ENCODE results near the gene ANO6. TPM values are rescaled to one million over a fixed set of nuclear protein-coding genes. Genes with fewer than 3 reads are reported as not detected.

Gene ANO6
- total RNA-seq, 1 donor from 2014 or later: 49.0 TPM

DNA sequence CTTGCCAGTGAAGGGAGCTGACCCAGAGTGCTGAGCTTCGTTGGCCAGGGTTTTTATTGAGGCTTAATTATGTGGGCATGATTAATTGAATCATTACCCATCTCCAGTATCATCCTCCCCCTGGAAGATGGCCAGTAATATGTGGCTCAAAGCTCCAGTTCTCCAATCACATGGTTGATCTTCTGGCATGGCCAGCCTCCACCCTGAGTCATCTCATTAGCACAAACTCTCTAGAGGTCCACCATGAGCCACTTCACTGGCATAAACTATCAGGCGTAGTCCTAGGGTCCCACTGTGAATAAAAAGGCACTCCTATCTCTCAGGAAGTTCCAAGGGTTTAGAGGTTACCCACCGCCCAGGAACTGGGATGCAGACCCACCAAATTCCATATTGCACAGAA lies 135.0 kb downstream of the ANO6 start:
- H3K4me1 ChIP-seq: no peaks in the 10 kb centered on the region
- H3K27ac ChIP-seq: no peak overlapping the region
- H3K4me2 ChIP-seq: no peak overlapping the region
- Mint-ChIP-seq H3K9me3 (peaks cover 2% of the 10 kb centered on the region), H3K36me3 (peaks cover 47% of the 10 kb centered on the region), H3K27me3 (ENCODE audit: insufficient read depth, low read depth) (no peaks in the 10 kb centered on the region), H3K4me1 (no peaks in the 10 kb centered on the region), H3K4me3 (no peak overlapping the region), H3K27ac (no peak overlapping the region)
- H3K9me3 ChIP-seq (ENCODE audit: low read depth): no peaks in the 10 kb centered on the region
- H3K79me2 ChIP-seq (ENCODE audit: low read depth): no peaks in the 10 kb centered on the region
- no peaks in the 10 kb centered on the region for H3F3A ChIP-seq (ENCODE audit: low read depth)
- H3K27me3 ChIP-seq: no peaks in the 10 kb centered on the region
- H3K9ac ChIP-seq: no peak overlapping the region
- no peak overlapping the region for H3K4me3 ChIP-seq
- H3K36me3 ChIP-seq: peaks cover 7% of the 10 kb centered on the region
- H4K20me1 ChIP-seq (ENCODE audit: low read depth): no peaks in the 10 kb centered on the region
- DNase-seq (ENCODE audit: low spot score): no peak
- TF ChIP-seq, protein P1, sequence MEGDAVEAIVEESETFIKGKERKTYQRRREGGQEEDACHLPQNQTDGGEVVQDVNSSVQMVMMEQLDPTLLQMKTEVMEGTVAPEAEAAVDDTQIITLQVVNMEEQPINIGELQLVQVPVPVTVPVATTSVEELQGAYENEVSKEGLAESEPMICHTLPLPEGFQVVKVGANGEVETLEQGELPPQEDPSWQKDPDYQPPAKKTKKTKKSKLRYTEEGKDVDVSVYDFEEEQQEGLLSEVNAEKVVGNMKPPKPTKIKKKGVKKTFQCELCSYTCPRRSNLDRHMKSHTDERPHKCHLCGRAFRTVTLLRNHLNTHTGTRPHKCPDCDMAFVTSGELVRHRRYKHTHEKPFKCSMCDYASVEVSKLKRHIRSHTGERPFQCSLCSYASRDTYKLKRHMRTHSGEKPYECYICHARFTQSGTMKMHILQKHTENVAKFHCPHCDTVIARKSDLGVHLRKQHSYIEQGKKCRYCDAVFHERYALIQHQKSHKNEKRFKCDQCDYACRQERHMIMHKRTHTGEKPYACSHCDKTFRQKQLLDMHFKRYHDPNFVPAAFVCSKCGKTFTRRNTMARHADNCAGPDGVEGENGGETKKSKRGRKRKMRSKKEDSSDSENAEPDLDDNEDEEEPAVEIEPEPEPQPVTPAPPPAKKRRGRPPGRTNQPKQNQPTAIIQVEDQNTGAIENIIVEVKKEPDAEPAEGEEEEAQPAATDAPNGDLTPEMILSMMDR (IDR thresholded peaks at IDR 0.05): no peak
- TF ChIP-seq EZH2phosphoT487 (IDR thresholded peaks at IDR 0.05) (no peak), EZH2 (IDR thresholded peaks at IDR 0.05) (no peak)
- no peak overlapping the region for H2AFZ ChIP-seq (replicated peaks)

DNA sequence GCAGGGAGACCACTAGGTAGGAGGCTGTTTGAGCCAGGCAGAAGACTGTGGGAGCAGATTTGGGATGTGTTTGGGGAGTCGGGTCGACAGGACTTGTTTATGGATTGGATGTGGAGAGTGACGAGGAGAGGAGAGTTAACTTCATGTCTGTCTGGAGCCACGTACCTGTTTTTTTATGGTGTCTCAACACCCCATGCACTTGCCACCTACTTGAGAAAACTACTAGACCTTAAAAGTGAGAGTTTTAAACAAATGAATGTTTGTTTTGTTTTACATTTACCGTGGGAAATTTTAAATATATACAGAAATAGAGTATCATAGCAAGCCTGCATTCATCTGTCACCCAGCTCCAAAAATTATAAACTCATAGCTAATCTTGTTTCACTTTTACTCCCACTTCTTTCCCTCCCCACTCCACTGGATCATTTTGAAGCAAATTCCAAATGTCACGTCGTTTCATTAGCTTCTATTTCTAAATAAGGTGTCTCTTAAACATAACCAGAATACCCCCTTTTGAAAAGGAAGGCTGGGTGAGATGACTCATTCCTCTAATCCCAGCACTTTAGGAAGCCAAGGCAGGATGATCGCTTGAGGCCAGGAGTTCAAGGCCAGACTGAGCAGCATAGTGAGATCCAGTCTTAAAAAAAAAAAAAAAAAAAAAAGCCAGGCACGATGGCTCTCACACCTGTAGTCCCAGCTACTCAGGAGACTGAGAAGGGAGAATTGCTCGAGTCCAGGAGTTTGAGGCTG lies 136.2 kb downstream of the ANO6 start:
- H3K27ac Mint-ChIP-seq: no peak overlapping the region
- H3K9me3 Mint-ChIP-seq: peaks cover 2% of the 10 kb centered on the region

DNA sequence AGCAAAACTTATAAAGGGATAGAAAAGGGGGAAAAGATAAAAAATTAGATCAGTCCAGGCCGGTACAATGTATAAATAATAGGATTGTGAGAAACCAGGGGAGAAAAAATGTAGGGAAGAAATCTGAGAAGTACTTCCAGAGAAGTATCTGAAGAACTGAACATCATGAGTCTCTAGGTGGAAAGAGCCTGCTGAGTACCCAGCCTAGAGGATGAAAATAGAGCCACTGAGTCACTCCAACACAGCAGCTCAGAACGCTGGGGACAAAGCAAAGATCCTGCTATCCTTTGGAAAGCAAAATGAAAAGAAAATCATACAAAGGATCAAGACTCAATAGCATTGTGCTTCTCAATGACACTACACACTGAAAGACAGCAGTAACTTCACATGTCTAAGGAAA lies 138.0 kb downstream of the ANO6 start:
- H3K4me1 Mint-ChIP-seq: no peaks in the 10 kb centered on the region
- H3F3A ChIP-seq (ENCODE audit: low read depth): no peaks in the 10 kb centered on the region

More for the DNA sequence above, 136.2 kb downstream of the ANO6 start:
- Histone ChIP-seq H3K36me3 (peaks cover 9% of the 10 kb centered on the region), H3K9me3 (ENCODE audit: low read depth) (no peaks in the 10 kb centered on the region), H3K27ac (no peak overlapping the region), H3K4me1 (no peaks in the 10 kb centered on the region), H4K20me1 (ENCODE audit: low read depth) (no peaks in the 10 kb centered on the region), H3K79me2 (ENCODE audit: low read depth) (no peaks in the 10 kb centered on the region), H3K9ac (no peak overlapping the region), H3K4me2 (no peak overlapping the region), H3K27me3 (no peaks in the 10 kb centered on the region), H3F3A (ENCODE audit: low read depth) (no peaks in the 10 kb centered on the region), H2AFZ (replicated peaks) (no peak overlapping the region), H3K4me3 (no peak overlapping the region)
- no peak for DNase-seq (ENCODE audit: low spot score)
- Mint-ChIP-seq H3K4me1 (no peaks in the 10 kb centered on the region), H3K4me3 (no peak overlapping the region), H3K27me3 (ENCODE audit: insufficient read depth, low read depth) (no peaks in the 10 kb centered on the region), H3K36me3 (peaks cover 45% of the 10 kb centered on the region)
- TF ChIP-seq EZH2phosphoT487 (IDR thresholded peaks at IDR 0.05) (no peak), EZH2 (IDR thresholded peaks at IDR 0.05) (no peak)
- TF ChIP-seq, protein P1 (IDR thresholded peaks at IDR 0.05): no peak

More for the DNA sequence above, 138.0 kb downstream of the ANO6 start:
- TF ChIP-seq EZH2phosphoT487 (IDR thresholded peaks at IDR 0.05) (no peak), EZH2 (IDR thresholded peaks at IDR 0.05) (no peak)
- TF ChIP-seq, protein P1 (IDR thresholded peaks at IDR 0.05): no peak
- no peaks in the 10 kb centered on the region for H3K9me3 ChIP-seq (ENCODE audit: low read depth)
- DNase-seq (ENCODE audit: low spot score): no peak
- H3K4me2 ChIP-seq: no peak overlapping the region
- Mint-ChIP-seq H3K9me3 (peaks cover 2% of the 10 kb centered on the region), H3K36me3 (peaks cover 42% of the 10 kb centered on the region), H3K27me3 (ENCODE audit: insufficient read depth, low read depth) (no peaks in the 10 kb centered on the region), H3K27ac (no peak overlapping the region), H3K4me3 (no peak overlapping the region)
- no peak overlapping the region for H3K9ac ChIP-seq
- no peaks in the 10 kb centered on the region for H3K79me2 ChIP-seq (ENCODE audit: low read depth)
- no peaks in the 10 kb centered on the region for H3K27me3 ChIP-seq
- H3K4me3 ChIP-seq: no peak overlapping the region
- H3K27ac ChIP-seq: no peak overlapping the region
- no peak overlapping the region for H2AFZ ChIP-seq (replicated peaks)
- H3K4me1 ChIP-seq: no peaks in the 10 kb centered on the region
- peaks cover 10% of the 10 kb centered on the region for H3K36me3 ChIP-seq
- no peaks in the 10 kb centered on the region for H4K20me1 ChIP-seq (ENCODE audit: low read depth)

All from neural progenitor cell (in vitro differentiated cells).